Measurements from ENCODE around the gene SORCS2.
"Not testable (repeated sequence)": the region's sequence is repeated elsewhere in the genome, so short reads cannot be mapped to it uniquely, and the experiment has no call there.

Gene SORCS2

GRCh38 chr4:7573576-7574091 lies 381.3 kb downstream of the SORCS2 start:
- FAIRE-seq: no peak

DNA sequence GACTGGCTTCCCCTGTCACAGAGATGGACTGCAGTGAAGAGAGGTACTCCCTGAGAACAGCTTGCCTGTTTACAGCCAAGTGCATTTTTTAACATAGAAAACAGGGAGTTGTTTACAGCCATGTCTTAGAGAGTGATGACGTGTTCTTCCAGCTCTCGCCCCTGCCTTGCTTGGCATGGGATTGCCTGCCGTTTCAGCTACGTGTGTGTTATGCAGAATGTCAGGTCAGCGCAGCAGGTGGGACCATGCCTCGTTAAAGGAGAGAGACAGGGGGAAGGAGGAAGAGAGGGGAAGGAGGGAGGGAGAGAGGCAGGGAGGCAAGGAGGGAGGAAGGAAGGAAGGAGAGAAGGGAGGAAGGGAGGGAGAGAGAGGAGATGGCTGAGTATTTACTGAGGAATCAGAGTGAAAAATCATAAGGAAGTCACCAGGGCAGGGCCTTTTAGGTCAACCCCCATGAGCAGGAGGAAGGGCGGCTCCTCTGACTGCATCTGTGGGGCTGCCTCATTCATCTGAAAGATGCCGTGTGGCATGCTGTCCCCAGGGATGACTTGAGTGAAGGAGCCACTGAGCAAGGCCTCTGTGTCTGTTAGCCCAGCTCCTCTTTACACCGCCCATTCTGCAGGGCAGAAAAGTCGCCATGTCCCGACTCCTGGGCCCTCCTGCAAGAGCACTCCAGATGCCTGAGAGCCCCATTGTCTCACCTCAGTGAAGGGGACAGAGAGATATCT lies 382.1 kb downstream of the SORCS2 start:
- FAIRE-seq: no peak

GRCh38 chr4:7575426-7575825 lies 383.1 kb downstream of the SORCS2 start:
- no peak for FAIRE-seq

DNA sequence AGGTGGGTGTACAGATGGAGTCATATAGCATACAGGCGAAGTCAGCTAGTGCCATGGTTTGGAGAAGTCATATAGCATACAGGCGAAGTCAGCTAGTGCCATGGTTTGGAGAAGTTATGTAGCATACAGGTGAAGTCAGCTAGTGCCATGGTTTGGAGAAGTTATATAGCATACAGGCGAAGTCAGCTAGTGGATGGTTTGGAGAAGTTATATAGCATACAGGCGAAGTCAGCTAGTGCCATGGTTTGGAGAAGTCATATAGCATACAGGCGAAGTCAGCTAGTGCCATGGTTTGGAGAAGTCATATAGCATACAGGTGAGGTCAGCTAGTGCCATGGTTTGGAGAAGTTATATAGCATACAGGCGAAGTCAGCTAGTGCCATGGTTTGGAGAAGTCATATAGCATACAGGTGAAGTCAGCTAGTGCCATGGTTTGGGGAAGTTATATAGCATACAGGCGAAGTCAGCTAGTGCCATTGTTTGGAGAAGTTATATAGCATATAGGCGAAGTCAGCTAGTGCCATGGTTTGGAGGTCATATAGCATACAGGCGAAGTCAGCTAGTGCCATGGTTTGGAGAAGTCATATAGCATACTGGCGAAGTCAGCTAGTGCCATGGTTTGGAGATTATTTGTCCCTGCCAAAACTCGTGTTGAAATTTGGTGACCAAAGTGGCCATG lies 385.2 kb downstream of the SORCS2 start:
- not testable (repeated sequence) for FAIRE-seq

- no peak for FAIRE-seq
These were observed 389.1 kb downstream of the SORCS2 start for GRCh38 chr4:7581477-7581876.

- no peak for FAIRE-seq
These were observed 390.2 kb downstream of the SORCS2 start for GRCh38 chr4:7582313-7583097.

- no peak for FAIRE-seq
These were observed 391.8 kb downstream of the SORCS2 start for GRCh38 chr4:7584098-7584497.

- FAIRE-seq: no peak
These were observed 392.3 kb downstream of the SORCS2 start for GRCh38 chr4:7584606-7585159.

- FAIRE-seq: no peak
These were observed 393.4 kb downstream of the SORCS2 start for GRCh38 chr4:7585768-7586167.

DNA sequence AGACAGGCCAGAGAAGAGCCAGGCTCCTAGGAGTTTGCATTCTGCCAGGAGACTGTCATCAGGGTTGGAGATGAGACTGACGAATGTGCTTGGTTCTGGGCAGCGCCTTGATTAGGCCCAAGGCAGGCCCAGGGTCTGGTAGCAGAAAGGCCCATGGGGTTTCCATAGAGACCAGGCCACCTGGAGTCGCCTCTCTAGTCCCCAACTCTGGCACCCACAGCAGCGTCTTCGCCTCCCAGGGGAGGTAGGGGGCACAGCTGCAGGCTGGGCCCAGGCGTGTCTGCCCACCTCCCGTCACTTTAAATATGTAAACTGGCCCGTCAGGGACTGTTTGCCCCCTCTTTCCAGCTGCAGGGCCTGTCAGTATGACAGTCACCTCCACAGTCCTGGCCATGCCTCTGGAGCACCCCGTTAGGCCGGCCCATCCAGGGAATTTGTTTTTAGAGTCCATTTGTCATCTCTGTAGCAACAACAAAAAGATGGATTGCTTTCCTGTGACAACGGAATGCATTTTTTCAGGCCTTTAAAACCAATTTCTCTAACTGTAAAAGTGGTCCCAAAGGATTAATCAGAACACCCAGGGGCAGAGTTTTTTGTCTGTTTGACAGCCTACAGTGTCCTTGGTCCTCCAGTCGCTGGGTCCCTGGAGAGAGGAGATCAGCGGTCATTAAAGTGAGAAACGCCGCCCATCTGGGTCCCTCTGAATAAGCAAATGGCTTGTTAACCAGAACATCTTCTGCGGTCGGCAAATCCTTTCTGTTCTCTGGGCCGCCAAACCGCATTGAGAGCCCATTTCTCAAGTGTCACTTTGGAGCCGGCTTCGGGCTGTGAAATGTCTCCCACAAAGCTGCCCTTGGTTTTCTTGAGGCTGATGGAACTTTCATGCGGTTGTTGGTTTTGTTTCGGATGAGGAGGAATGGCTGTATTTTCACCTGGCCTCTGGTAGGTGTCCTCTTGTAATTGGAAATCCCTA lies 395.4 kb downstream of the SORCS2 start:
- no peak for FAIRE-seq

GRCh38 chr4:7590189-7590588 lies 397.9 kb downstream of the SORCS2 start:
- FAIRE-seq: no peak

GRCh38 chr4:7590899-7591298 lies 398.6 kb downstream of the SORCS2 start:
- FAIRE-seq: no peak

DNA sequence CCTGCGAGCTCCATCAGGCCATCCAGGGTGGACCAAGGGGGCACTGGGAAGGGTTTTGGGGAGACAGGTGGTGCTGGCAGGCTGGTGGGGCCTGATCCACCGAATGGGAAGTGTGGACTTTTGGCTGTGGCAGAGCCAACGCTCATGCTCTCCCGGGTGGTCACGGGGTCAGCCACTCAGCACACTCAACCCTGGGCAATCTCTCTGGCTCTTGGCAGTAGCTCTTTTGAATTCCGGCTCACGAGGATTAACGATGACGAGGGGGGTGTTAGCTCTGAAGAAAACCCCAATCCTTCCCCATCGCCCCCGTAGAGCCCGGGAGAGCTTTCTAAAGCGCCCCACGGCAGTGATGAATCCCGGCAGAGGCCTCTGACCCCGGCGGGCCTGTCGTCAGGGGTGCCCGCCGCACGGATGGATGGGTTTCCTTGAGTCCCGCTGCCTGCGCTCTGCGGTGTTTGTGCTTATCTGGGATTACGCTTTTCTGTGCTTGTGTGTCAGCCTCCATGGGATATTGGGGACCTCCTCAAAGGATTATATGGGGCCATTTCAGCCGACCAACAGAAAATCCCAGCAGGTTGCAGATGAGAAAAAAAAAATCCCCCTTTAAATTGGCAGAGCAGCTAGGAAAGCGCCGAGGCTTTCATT lies 399.2 kb downstream of the SORCS2 start:
- FAIRE-seq: no peak

- FAIRE-seq: no peak
These were observed 401.5 kb downstream of the SORCS2 start for GRCh38 chr4:7593646-7594412.

DNA sequence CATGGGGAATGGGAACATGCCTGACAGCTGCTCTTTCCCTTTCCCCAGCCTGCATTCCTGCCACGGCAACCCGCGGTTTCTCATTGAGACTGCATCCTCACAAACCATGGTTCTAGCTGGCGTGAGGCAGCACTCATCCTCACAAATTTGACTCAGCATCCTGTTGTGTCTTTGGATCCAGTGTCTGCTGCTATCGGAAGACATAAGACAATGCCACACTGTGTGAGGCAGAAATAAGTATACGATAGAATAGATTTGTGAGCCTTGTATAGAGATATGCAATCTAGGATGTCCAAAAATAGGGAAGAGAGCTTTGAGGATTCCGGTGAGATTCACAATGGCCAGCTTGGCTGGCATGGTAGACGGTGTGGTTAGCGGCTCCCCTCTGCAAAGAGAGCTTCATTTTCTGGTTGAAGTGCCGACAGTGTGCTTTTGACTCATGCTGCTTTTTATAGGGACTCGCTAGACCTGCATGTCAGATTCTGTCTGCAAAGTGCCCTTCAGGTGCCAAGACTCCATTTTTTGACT lies 403.7 kb downstream of the SORCS2 start:
- FAIRE-seq: no peak

DNA sequence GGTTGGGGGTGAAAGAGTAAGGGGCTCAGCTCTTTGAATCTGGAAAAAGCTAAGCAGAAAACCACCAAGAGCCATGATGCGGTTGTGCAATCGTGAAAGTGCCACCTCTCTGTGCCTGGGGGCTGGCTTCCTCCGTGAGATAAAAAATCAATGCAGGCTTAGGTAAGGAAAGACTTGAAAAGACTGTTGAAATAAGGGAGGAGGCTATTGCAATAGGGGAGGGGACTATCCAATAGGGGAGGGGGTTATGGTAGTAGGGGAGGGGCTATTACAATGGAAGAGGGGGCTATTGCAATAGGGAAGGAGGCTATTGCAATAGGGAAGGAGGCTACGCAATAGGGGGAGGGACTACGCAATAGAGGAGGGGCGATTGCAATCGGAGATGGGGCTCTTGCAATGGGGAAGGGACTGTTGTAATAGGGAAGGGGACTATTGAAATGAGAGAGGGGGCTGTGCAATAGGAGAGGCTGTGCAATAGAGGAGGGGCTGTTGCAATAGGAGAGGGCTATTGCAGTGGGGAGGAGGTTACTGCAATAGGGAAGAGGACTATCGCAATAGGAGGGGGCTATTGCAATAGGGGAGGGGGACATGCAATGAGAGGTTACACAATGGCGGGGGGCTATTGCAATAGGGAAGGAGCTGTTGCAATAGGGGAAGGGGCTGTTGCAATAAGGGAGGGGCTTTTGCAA lies 404.7 kb downstream of the SORCS2 start:
- FAIRE-seq: no peak

DNA sequence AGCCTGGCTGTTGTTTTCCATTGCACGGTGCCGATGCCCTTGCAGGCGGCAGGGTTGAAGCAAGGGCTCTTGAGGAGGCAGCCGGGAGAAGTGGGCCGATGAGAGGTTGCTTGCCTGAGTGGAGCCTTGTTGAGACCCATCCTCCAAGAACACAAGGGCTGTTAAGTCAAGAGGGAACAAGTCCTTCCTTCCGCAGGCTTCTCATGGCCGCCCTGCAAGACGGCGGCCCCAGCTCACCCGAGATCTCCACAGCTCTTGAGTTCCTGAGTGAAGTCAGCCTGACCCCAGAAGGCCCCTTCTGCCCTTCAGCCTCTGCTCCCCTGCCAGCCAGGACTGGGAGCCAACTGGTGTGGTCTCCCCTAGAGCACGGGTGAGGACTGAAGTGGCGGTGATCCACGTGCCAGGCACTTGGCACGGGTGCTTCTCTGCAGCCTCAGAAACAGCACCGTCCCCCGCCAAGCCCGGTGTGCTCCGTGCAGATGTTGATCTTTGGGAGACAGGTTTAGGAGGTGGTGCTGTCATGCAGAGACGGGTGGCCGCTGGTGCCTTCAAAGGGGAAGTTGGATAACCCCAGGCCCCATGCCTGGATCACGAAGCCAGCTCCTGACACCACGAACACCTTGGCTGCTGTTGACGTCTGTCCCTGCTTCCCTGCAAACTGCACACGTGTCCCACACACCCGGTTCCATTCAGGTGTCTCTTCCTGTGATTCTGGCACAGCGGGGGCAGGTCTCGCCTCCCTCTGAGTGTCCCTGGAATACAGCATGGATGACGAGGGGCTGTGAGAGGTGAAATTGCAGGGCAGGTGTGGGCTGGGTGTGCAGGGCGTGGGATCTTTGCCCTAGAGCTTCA lies 406.8 kb downstream of the SORCS2 start:
- FAIRE-seq: no peak

DNA sequence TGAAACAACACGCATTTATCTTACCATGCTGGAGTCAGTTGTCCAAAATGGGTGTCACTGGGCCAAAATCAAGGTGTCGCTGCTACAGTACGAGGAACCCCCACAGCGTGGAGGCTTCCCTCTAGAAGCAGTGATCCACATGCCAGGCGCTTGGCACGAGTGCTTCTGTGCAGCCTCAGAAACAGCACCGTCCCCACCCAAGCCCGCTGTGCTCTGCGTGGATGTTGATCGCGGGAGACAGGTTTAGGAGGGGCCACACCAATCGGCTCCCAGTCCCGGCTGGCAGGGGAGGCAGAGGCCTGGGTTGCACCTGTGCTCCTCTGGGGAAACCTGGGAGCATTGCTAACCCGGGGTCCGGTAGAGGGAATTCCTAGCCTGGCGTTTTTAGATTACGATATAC lies 407.9 kb downstream of the SORCS2 start:
- no peak for FAIRE-seq

DNA sequence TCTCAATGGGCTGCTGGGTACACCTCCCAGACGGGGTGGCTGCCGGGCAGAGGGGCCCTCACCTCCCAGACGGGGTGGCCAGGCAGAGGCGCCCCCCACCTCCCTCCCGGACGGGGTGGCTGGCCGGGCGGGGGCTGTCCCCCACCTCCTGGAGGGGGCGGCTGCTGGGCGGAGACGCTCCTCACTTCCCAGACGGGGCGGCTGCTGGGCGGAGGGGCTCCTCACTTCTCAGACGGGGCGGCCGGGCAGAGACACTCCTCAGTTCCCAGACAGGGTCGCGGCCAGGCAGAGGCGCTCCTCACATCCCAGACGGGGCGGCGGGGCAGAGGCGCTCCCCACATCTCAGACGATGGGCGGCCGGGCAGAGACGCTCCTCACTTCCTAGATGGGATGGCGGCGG lies 409.8 kb downstream of the SORCS2 start:
- FAIRE-seq: not testable (repeated sequence)
